Keratinocyte (primary cell): ENCODE results near the gene UFD1. TPM values are rescaled to one million over a fixed set of nuclear protein-coding genes. Genes with fewer than 3 reads are reported as not detected.

Source experiments
- DNase-seq: peaks from one replicate; pipeline ENCODE4 v3.0.0-alpha.2; 2011; ENCODE audit warnings: low read depth, missing footprints, low spot score
- FAIRE-seq: peaks from 2 replicates; lab custom pipeline; 2011; peaks lifted over from hg19 to GRCh38; lab: Jason Lieb, UNC
- H2AFZ ChIP-seq: 2 replicates; pipeline ENCODE4 v1.6.0; 2012; ENCODE audit warnings: low read length, control low read depth, inconsistent platforms; ENCODE audit not compliant: control insufficient read depth
- H3K27ac ChIP-seq: 2 replicates; pipeline ENCODE4 v1.5.1; 2011; ENCODE audit warnings: low read length; ENCODE audit not compliant: control insufficient read depth, insufficient read depth
- H3K27me3 ChIP-seq: 3 replicates; pipeline ENCODE4 v1.6.0; 2011; ENCODE audit warnings: low read length; ENCODE audit not compliant: control insufficient read depth, insufficient read depth; ENCODE audit errors: extremely low read depth
- H3K36me3 ChIP-seq, 2 experiments: 2 replicates in 1 of 2; 3 replicates in 1 of 2; pipeline ENCODE4 v1.5.1; 2011; ENCODE audit warnings: low read length in 2 of 2, mild to moderate bottlenecking in 1 of 2; ENCODE audit not compliant: control insufficient read depth in 2 of 2, insufficient read depth in 2 of 2; ENCODE audit errors: extremely low read depth in 1 of 2
- H3K4me1 ChIP-seq: 3 replicates; pipeline ENCODE4 v1.5.1; 2011; ENCODE audit warnings: low read length; ENCODE audit not compliant: control insufficient read depth, insufficient read depth; ENCODE audit errors: extremely low read depth
- H3K4me2 ChIP-seq: 3 replicates; pipeline ENCODE4 v1.6.0; 2011; ENCODE audit warnings: low read depth, low read length; ENCODE audit not compliant: control insufficient read depth, insufficient read depth; ENCODE audit errors: extremely low read depth
- H3K4me3 ChIP-seq, 3 experiments: fragments of 200-600 bp in 1 of 3; sonication (generic) in 1 of 3; 2 replicates in 2 of 3; 3 replicates in 1 of 3; pipeline ENCODE4 v1.5.1; 2011 to 2016; ENCODE audit warnings: low read length in 3 of 3, mild to moderate bottlenecking in 3 of 3, control low read depth in 2 of 3, inconsistent platforms in 1 of 3, low read depth in 1 of 3, mixed read lengths in 1 of 3, mixed run types in 1 of 3, moderate library complexity in 1 of 3; ENCODE audit not compliant: control insufficient read depth in 2 of 3, insufficient read depth in 2 of 3; ENCODE audit errors: extremely low read depth in 1 of 3
- H3K79me2 ChIP-seq: 2 replicates; pipeline ENCODE4 v1.6.0; 2012; ENCODE audit warnings: low read length; ENCODE audit not compliant: control insufficient read depth, insufficient read depth
- H3K9ac ChIP-seq: 3 replicates; pipeline ENCODE4 v1.6.0; 2011; ENCODE audit warnings: low read length; ENCODE audit not compliant: control insufficient read depth, insufficient read depth; ENCODE audit errors: extremely low read depth
- H3K9me1 ChIP-seq: 3 replicates; pipeline ENCODE4 v1.6.0; 2011; ENCODE audit warnings: low read length; ENCODE audit not compliant: control insufficient read depth, insufficient read depth; ENCODE audit errors: extremely low read depth
- H3K9me3 ChIP-seq: 2 replicates; pipeline ENCODE4 v1.5.1; 2012; ENCODE audit warnings: low read depth, low read length; ENCODE audit not compliant: control insufficient read depth
- H4K20me1 ChIP-seq: 3 replicates; pipeline ENCODE4 v1.6.0; 2011; ENCODE audit warnings: low read length; ENCODE audit not compliant: control insufficient read depth, insufficient read depth; ENCODE audit errors: extremely low read depth
- CTCF ChIP-seq, 3 experiments: IDR thresholded peaks in 1 of 3; conservative IDR thresholded peaks in 1 of 3; optimal IDR thresholded peaks in 1 of 3; 2 replicates in 2 of 3; 3 replicates in 1 of 3; pipeline versions ENCODE3 to v1.5.1; 2011; ENCODE audit warnings: low read length in 3 of 3, mild to moderate bottlenecking in 3 of 3, moderate library complexity in 2 of 3, control low read depth in 1 of 3, inconsistent platforms in 1 of 3; ENCODE audit not compliant: insufficient read depth in 2 of 3; ENCODE audit errors: extremely low read depth in 1 of 3
- EZH2 ChIP-seq: IDR thresholded peaks from one replicate; pipeline ENCODE4 v1.6.1; 2012; ENCODE audit warnings: inconsistent platforms, mild to moderate bottlenecking, low read length, moderate library complexity
- dilution Hi-C: fragments of 300-500 bp; cut with MboI; formaldehyde crosslinking; loops from one replicate; pipeline ENCODE4 v1.7.0; 2020; ENCODE audit warnings: low sequenced_read_pairs; ENCODE audit not compliant: extremely low pct_ligation_motif_present
- polyA plus RNA-seq, 5 experiments: library from polyadenylated mRNA; depleted of rRNA in 3 of 5; stranded (reverse) in 3 of 5; stranded (forward) in 1 of 5; unstranded in 1 of 5; fragments of >200 nt; gene quantifications; 1 replicate in 1 of 5; 2 replicates in 3 of 5; 3 replicates in 1 of 5; pipeline versions ENCODE4 v1.2.1 to v1.2.3, GENCODE V29; 2011 to 2012; ENCODE audit warnings: missing spikeins in 2 of 5, low read depth in 1 of 5, low replicate concordance in 1 of 5

The UFD1 gene
- polyA plus RNA-seq, 1 donor (not counting 4 experiments of a cell fraction or from before 2014, with no cell fraction given), result 145 TPM

- TF ChIP-seq CTCF (optimal IDR thresholded peaks at IDR 0.05 in 1 of 3, IDR thresholded peaks at IDR 0.05 in 1 of 3, conservative IDR thresholded peaks at IDR 0.05 in 1 of 3; ENCODE audit: extremely low read depth in 1 of 3, insufficient read depth in 2 of 3, low read length in 3 of 3) (no peak), EZH2 (no peak)
- H3K36me3 ChIP-seq, result peaks cover 0 to 1% of the 10 kb centered on the region in 2 experiments
- dilution Hi-C loops, result no loop called here
- H3K9me1 ChIP-seq, result peaks cover 7% of the 10 kb centered on the region
- no peak for DNase-seq
- H3K27ac ChIP-seq, result no peak overlapping the region
- no peak overlapping the region for H3K4me3 ChIP-seq
- no peak for FAIRE-seq
- no peaks in the 10 kb centered on the region for H3K9me3 ChIP-seq
- peaks cover 10% of the 10 kb centered on the region for H3K4me1 ChIP-seq
- no peak overlapping the region for H3K4me2 ChIP-seq
- H3K79me2 ChIP-seq, result peaks cover 92% of the 10 kb centered on the region
- no peaks in the 10 kb centered on the region for H3K27me3 ChIP-seq
- H2AFZ ChIP-seq, result no peak overlapping the region
- H3K9ac ChIP-seq, result no peak overlapping the region
- H4K20me1 ChIP-seq, result peaks cover 33% of the 10 kb centered on the region
Observed at GRCh38 chr22:19419086-19419463, 59.9 kb downstream of the UFD1 start.

- H3K36me3 ChIP-seq, result peaks cover 11 to 14% of the 10 kb centered on the region in 2 experiments
- no peaks in the 10 kb centered on the region for H3K9me3 ChIP-seq
- H3K27ac ChIP-seq, result no peak overlapping the region
- peaks cover 3% of the 10 kb centered on the region for H3K9me1 ChIP-seq
- H3K79me2 ChIP-seq, result peaks cover 65% of the 10 kb centered on the region
- DNase-seq (no peak), FAIRE-seq (no peak)
- dilution Hi-C loops, result no loop called here
- H3K4me2 ChIP-seq, result no peak overlapping the region
- H4K20me1 ChIP-seq, result peaks cover 5% of the 10 kb centered on the region
- TF ChIP-seq EZH2, result no peak
- TF ChIP-seq CTCF (optimal IDR thresholded peaks at IDR 0.05 in 1 of 3, IDR thresholded peaks at IDR 0.05 in 1 of 3, conservative IDR thresholded peaks at IDR 0.05 in 1 of 3; ENCODE audit: extremely low read depth in 1 of 3, insufficient read depth in 2 of 3, low read length in 3 of 3), result no peak
- H3K4me1 ChIP-seq, result no peaks in the 10 kb centered on the region
- H3K9ac ChIP-seq, result no peak overlapping the region
- no peaks in the 10 kb centered on the region for H3K27me3 ChIP-seq
- no peak overlapping the region for H3K4me3 ChIP-seq
- H2AFZ ChIP-seq, result no peak overlapping the region
Observed at GRCh38 chr22:19412923-19413322, 66.1 kb downstream of the UFD1 start.
